ENCODE measurements around the gene PIK3R5. TPM values are rescaled to one million over a fixed set of nuclear protein-coding genes. Genes with fewer than 3 reads are reported as not detected.

Gene PIK3R5
- total RNA-seq, 4 donors from 2014 or later = 0.63 to 5.9 (median 2.9) TPM

- H3K27ac ChIP-seq = no peak overlapping the region
- H3K27me3 ChIP-seq = peaks cover 17 to 34% (median 28%) of the 10 kb centered on the region in 3 donors
- in situ Hi-C loops (cut with MboI; ENCODE audit: low sequenced_read_pairs in 4 of 4) = no loop called here
- no peak overlapping the region for H3K4me3 ChIP-seq
- no peaks in the 10 kb centered on the region for H3K36me3 ChIP-seq
- ATAC-seq = no peak
- DNase-seq = no peak
- TF ChIP-seq POLR2A (IDR thresholded peaks at IDR 0.05) (no peak), CTCF (IDR thresholded peaks at IDR 0.05 in 4 of 5, conservative IDR thresholded peaks at IDR 0.05 in 1 of 5) (no peak)
- no peaks in the 10 kb centered on the region for H3K4me1 ChIP-seq
- intact Hi-C loops (cut with DNase I; ENCODE audit: low total_unique reads) = no loop called here
- no peaks in the 10 kb centered on the region for H3K9me3 ChIP-seq
Measured at GRCh38 chr17:8966926-8967325, 1.4 kb upstream of the PIK3R5 start.

GRCh38 chr17:8964801-8965393 lies 610 bp downstream of the PIK3R5 start:
- in situ Hi-C loops (cut with MboI; ENCODE audit: low sequenced_read_pairs in 4 of 4) (no loop called here), intact Hi-C loops (cut with DNase I; ENCODE audit: low total_unique reads) (no loop called here)
- peak overlapping the region in 2 of 4 donors; percentile 17 to 39 for H3K4me3 ChIP-seq
- no peaks in the 10 kb centered on the region for H3K9me3 ChIP-seq
- H3K27ac ChIP-seq = peak overlapping the region in 1 of 4 donors; percentile 14
- ATAC-seq = no peak
- peaks cover 17 to 34% (median 28%) of the 10 kb centered on the region in 3 donors for H3K27me3 ChIP-seq
- H3K4me1 ChIP-seq = no peaks in the 10 kb centered on the region
- no peak for DNase-seq
- TF ChIP-seq POLR2A (IDR thresholded peaks at IDR 0.05) (no peak), CTCF (IDR thresholded peaks at IDR 0.05 in 4 of 5, conservative IDR thresholded peaks at IDR 0.05 in 1 of 5) (no peak)
- no peaks in the 10 kb centered on the region for H3K36me3 ChIP-seq

GRCh38 chr17:8963647-8964258 lies 1.8 kb downstream of the PIK3R5 start:
- Histone ChIP-seq H3K36me3 (no peaks in the 10 kb centered on the region), H3K4me3 (peak overlapping the region in 1 of 4 donors; percentile 39), H3K4me1 (no peaks in the 10 kb centered on the region), H3K27ac (no peak overlapping the region), H3K9me3 (no peaks in the 10 kb centered on the region), H3K27me3 (peaks cover 17 to 34% (median 28%) of the 10 kb centered on the region in 3 donors)
- ATAC-seq (no peak), DNase-seq (no peak)
- intact Hi-C loops (cut with DNase I; ENCODE audit: low total_unique reads) = no loop called here
- TF ChIP-seq CTCF (IDR thresholded peaks at IDR 0.05 in 4 of 5, conservative IDR thresholded peaks at IDR 0.05 in 1 of 5) (no peak), POLR2A (IDR thresholded peaks at IDR 0.05) (no peak)
- in situ Hi-C loops (cut with MboI; ENCODE audit: low sequenced_read_pairs in 4 of 4) = no loop called here

GRCh38 chr17:8963014-8963413 lies 2.5 kb downstream of the PIK3R5 start:
- Histone ChIP-seq H3K4me1 (no peaks in the 10 kb centered on the region), H3K36me3 (no peaks in the 10 kb centered on the region), H3K4me3 (no peak overlapping the region), H3K27me3 (peaks cover 17 to 34% (median 28%) of the 10 kb centered on the region in 3 donors), H3K9me3 (no peaks in the 10 kb centered on the region), H3K27ac (no peak overlapping the region)
- DNase-seq (no peak), ATAC-seq (no peak)
- intact Hi-C loops (cut with DNase I; ENCODE audit: low total_unique reads) (no loop called here), in situ Hi-C loops (cut with MboI; ENCODE audit: low sequenced_read_pairs in 4 of 4) (no loop called here)
- TF ChIP-seq POLR2A (IDR thresholded peaks at IDR 0.05) (no peak), CTCF (IDR thresholded peaks at IDR 0.05 in 4 of 5, conservative IDR thresholded peaks at IDR 0.05 in 1 of 5) (no peak)
